Prostate gland (tissue), 2 donors: Measurements from ENCODE around the gene LIF. TPM values are rescaled to one million over a fixed set of nuclear protein-coding genes. Genes with fewer than 3 reads are reported as not detected.

Source experiments
- DNase-seq: peaks from one replicate; pipeline ENCODE4 v3.0.0-alpha.2; 2019; ENCODE audit warnings: low spot score
- H3K27ac ChIP-seq, 2 donors: fragments of 200-600 bp; sonication (generic); 2 replicates each; pipeline ENCODE4 v1.5.1; 2017 to 2019
- H3K27me3 ChIP-seq: fragments of 200-600 bp; sonication (generic); replicated peaks from 2 replicates; pipeline ENCODE4 v1.5.1; 2019; ENCODE audit not compliant: insufficient read depth
- H3K36me3 ChIP-seq, 2 donors: fragments of 200-600 bp; sonication (generic); 1 replicate in 1 of 2; 2 replicates in 1 of 2; pipeline versions ENCODE4 v1.5.1 to v1.8.1; 2017 to 2019
- H3K4me1 ChIP-seq: fragments of 200-600 bp; sonication (generic); replicated peaks from 2 replicates; pipeline ENCODE4 v1.5.1; 2019
- H3K4me3 ChIP-seq, 2 donors: fragments of 200-600 bp; sonication (generic); 2 replicates each; pipeline ENCODE4 v1.5.1; 2017 to 2019
- H3K9me3 ChIP-seq: fragments of 200-600 bp; sonication (generic); 2 replicates; pipeline ENCODE4 v1.5.1; 2017
- CTCF ChIP-seq, 4 experiments: fragments of 200-600 bp in 2 of 4; fragments of 450-650 bp in 2 of 4; sonication (generic) in 2 of 4; IDR thresholded peaks; 1 replicate in 3 of 4; 2 replicates in 1 of 4; pipeline ENCODE4 v1.5.1; 2016 to 2019; ENCODE audit warnings: antibody characterized with exemption in 4 of 4, mild to moderate bottlenecking in 2 of 4, moderate library complexity in 2 of 4
- POLR2A ChIP-seq: fragments of 450-650 bp; IDR thresholded peaks from one replicate; pipeline ENCODE4 v1.6.1; 2016; ENCODE audit warnings: antibody characterized with exemption, mild to moderate bottlenecking
- POLR2AphosphoS5 ChIP-seq: sonication (generic); formaldehyde crosslinking; IDR thresholded peaks from one replicate; pipeline ENCODE4 v1.6.1; 2017; ENCODE audit warnings: antibody characterized with exemption
- WGBS: methylation state at CpG from one replicate; pipeline ENCODE4 v1.1.5; 2018; 5-methylcytosine and 5-hydroxymethylcytosine counted together
- intact Hi-C: fragments of 100-400 bp; cut with DNase I; formaldehyde crosslinking; loops from one replicate; pipeline ENCODE4 v1.14.2; 2022
- total RNA-seq, 2 donors: library from RNA; depleted of rRNA; stranded (reverse); fragments of >200 nt; gene quantifications; one replicate each; pipeline ENCODE4 v1.1.0, GENCODE V29; 2016

The LIF gene
- total RNA-seq, 2 donors from 2014 or later: 0.40 to 0.59 TPM

GRCh38 chr22:30266445-30267381 is 20.2 kb upstream of the LIF start, which contains the start of gene OSM:
OSM (minus strand) TSS chr22:30266851; CDS start chr22:30266799, 52 bp downstream.
- Histone ChIP-seq H3K27ac (no peak within 1 kb of the TSS), H3K9me3 (no peaks in the 10 kb centered on the region), H3K27me3 (no peaks in the 10 kb centered on the region), H3K4me1 (no peaks in the 10 kb centered on the region), H3K4me3 (peak within 1 kb of the TSS; percentile 0 to 7), H3K36me3 (no peaks in the 10 kb centered on the region)
- WGBS: 83% methylated on average over 35 of the region's 35 CpGs
- intact Hi-C loops: no loop called here
- TF ChIP-seq POLR2A (no peak), POLR2AphosphoS5 (no peak), CTCF (IDR thresholded peaks at IDR 0.05) (no peak)
- DNase-seq: no peak

GRCh38 chr22:30265823-30266444 is 19.4 kb upstream of the LIF start:
- H3K4me3 ChIP-seq: peak overlapping the region; percentile 0 to 7

GRCh38 chr22:30265131-30265720 is 18.7 kb upstream of the LIF start:
- Histone ChIP-seq H3K9me3 (no peaks in the 10 kb centered on the region), H3K27ac (no peak overlapping the region), H3K4me1 (no peaks in the 10 kb centered on the region), H3K4me3 (no peak overlapping the region), H3K27me3 (no peaks in the 10 kb centered on the region), H3K36me3 (no peaks in the 10 kb centered on the region)
- TF ChIP-seq POLR2AphosphoS5 (no peak), CTCF (IDR thresholded peaks at IDR 0.05) (no peak), POLR2A (no peak)
- no peak for DNase-seq
- intact Hi-C loops: no loop called here
- WGBS: 88% methylated on average over 9 of the region's 9 CpGs

More at GRCh38 chr22:30265823-30266444, 19.4 kb upstream of the LIF start:
- TF ChIP-seq POLR2A: peak; percentile 14
- TF ChIP-seq CTCF (IDR thresholded peaks at IDR 0.05): no peak
- TF ChIP-seq POLR2AphosphoS5: no peak
- 79% methylated on average over 24 of the region's 24 CpGs for WGBS
- DNase-seq: no peak
- no peak overlapping the region for H3K27ac ChIP-seq
- intact Hi-C loops: no loop called here
- no peaks in the 10 kb centered on the region for H3K9me3 ChIP-seq
- H3K36me3 ChIP-seq: no peaks in the 10 kb centered on the region
- H3K4me1 ChIP-seq: no peaks in the 10 kb centered on the region
- no peaks in the 10 kb centered on the region for H3K27me3 ChIP-seq

GRCh38 chr22:30263883-30264282 is 17.3 kb upstream of the LIF start:
- intact Hi-C loops: no loop called here
- Histone ChIP-seq H3K27ac (no peak overlapping the region), H3K36me3 (no peaks in the 10 kb centered on the region), H3K9me3 (no peaks in the 10 kb centered on the region), H3K27me3 (no peaks in the 10 kb centered on the region), H3K4me1 (no peaks in the 10 kb centered on the region), H3K4me3 (no peak overlapping the region)
- WGBS: 89% methylated on average over 9 of the region's 17 CpGs
- DNase-seq: no peak
- TF ChIP-seq POLR2AphosphoS5 (no peak), CTCF (IDR thresholded peaks at IDR 0.05) (no peak), POLR2A (no peak)
